GM20000 (cell line): Measurements from ENCODE around the gene OR4N5.
"Not testable (repeated sequence)": the region's sequence is repeated elsewhere in the genome, so short reads cannot be mapped to it uniquely, and the experiment has no call there.

Experiments used
- DNase-seq: peaks from one replicate; pipeline ENCODE4 v3.0.0; 2012; ENCODE audit warnings: low spot score
- TF ChIP-seq, protein P1 (sequence below): IDR thresholded peaks from 2 replicates; pipeline ENCODE4 v1.5.1; 2012; ENCODE audit warnings: mild to moderate bottlenecking, control low read depth; ENCODE audit errors: extremely low read depth, missing control alignments

OR4N5 gene

GRCh38 chr14:20118795-20119194 is 19.8 kb upstream of the OR4N5 start:
- TF ChIP-seq, protein P1, sequence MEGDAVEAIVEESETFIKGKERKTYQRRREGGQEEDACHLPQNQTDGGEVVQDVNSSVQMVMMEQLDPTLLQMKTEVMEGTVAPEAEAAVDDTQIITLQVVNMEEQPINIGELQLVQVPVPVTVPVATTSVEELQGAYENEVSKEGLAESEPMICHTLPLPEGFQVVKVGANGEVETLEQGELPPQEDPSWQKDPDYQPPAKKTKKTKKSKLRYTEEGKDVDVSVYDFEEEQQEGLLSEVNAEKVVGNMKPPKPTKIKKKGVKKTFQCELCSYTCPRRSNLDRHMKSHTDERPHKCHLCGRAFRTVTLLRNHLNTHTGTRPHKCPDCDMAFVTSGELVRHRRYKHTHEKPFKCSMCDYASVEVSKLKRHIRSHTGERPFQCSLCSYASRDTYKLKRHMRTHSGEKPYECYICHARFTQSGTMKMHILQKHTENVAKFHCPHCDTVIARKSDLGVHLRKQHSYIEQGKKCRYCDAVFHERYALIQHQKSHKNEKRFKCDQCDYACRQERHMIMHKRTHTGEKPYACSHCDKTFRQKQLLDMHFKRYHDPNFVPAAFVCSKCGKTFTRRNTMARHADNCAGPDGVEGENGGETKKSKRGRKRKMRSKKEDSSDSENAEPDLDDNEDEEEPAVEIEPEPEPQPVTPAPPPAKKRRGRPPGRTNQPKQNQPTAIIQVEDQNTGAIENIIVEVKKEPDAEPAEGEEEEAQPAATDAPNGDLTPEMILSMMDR: no peak
- DNase-seq: no peak

- no peak for DNase-seq
These were observed 5.3 kb downstream of the OR4N5 start for GRCh38 chr14:20143911-20144310.

DNA sequence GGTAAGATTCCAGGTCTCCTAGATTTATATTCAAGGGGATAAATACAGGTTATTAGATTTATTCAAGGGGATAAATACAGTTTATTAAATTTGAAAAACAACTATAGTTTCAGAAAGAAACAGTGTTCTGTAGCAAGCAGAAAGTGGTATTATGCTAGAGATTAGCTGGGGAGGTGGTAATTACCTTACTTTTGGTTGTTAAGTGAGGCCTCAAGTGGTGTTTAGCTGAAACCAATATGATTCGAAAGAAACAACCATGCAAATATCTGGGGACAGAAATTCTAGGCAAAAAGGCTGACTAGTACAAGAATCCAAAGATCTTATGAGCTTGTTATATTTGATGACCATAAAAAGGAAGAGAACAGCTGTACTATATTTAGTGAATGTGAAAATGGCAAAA is 6.2 kb downstream of the OR4N5 start:
- DNase-seq: no peak
- TF ChIP-seq, protein P1: no peak

More at GRCh38 chr14:20143911-20144310, 5.3 kb downstream of the OR4N5 start:
- TF ChIP-seq, protein P1: no peak

DNA sequence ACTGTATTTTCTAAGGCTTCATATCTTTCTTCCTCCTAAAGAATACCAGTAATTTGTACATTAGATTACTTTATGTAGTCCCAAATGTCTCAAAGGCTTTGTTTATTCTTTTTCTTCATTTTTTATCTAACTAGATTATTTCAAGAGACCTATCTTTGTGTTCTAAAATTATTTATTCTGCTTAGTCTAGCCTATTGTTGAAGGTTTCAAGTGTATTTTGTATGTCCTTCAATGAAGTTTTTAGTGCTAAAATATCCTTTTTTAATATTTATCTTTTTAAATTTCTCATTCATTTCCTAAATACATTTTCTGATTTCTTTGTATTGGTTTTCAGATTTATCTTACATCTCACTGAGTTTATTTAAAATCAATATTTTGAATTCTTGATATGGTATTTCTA is 25.8 kb downstream of the OR4N5 start:
- no peak for DNase-seq
- TF ChIP-seq, protein P1: no peak

- DNase-seq: no peak
- TF ChIP-seq, protein P1: no peak
These were observed 28.5 kb downstream of the OR4N5 start for GRCh38 chr14:20167091-20167490.

GRCh38 chr14:20169852-20170251 is 31.2 kb downstream of the OR4N5 start:
- not testable (repeated sequence) for DNase-seq

GRCh38 chr14:20174205-20174604 is 35.6 kb downstream of the OR4N5 start:
- DNase-seq: not testable (repeated sequence)

GRCh38 chr14:20176330-20176729 is 37.7 kb downstream of the OR4N5 start:
- DNase-seq: no peak
- TF ChIP-seq, protein P1: no peak
